Measurements from ENCODE around the gene TGFB1. TPM values are rescaled to one million over a fixed set of nuclear protein-coding genes. Genes with fewer than 3 reads are reported as not detected.

The TGFB1 gene
- total and polyA plus RNA-seq, 7 experiments from 2014 or later: 31.4 to 322 (median 97.4) TPM

DNA sequence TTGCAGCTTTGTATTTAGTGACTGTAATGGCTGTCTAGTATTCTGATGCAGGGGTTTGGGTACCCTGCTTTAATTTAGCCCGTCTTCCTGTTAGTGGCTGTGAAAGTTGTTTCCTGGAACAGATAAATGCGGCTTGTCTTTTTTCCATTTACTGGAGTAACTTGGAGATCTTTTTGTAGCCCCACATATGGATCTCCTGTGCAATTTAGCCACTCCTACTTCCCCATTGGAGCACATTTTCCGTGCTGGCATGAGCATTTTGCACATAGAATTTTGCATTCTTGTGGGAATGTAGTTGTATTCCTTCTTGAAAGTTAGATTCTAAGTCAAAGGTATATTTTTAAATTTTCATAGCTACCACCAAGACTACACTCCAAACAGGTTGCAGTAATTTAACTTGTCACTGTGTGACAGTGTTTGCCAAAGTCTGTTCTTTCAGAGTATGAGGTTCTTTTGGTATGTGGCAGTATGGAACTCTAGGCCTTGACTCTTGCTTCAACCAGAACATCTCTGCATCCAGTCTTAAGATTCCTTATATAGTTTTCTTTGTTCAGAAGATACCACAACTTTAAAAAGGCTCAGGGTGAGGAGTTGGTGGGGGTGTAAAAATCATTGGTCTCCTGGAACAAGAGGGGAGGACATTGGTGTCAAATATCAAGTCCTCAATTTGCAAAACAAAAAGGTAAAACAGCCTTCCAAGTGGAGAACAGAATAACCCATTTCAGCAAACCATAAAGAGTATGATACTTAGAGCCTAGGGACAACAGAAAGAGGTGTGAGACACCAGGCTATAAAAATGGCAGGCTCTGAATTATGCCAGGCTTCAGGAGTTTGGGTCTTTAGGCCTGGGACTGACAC is 64.8 kb downstream of the TGFB1 start:
- peak overlapping the region in 6 of 9 donors; percentile 8 to 61 (median 48) for H3K27ac Mint-ChIP-seq
- Histone ChIP-seq H3K4me3 (ENCODE audit: low read length) (no peak overlapping the region), H3K4me1 (ENCODE audit: control insufficient read depth in 2 of 2, insufficient read depth in 2 of 2, low read length in 2 of 2) (peaks cover 0 to 5% of the 10 kb centered on the region in 2 donors), H3K27me3 (ENCODE audit: control insufficient read depth in 2 of 2, insufficient read depth in 2 of 2, low read length in 2 of 2) (no peaks in the 10 kb centered on the region), H3K36me3 (ENCODE audit: control insufficient read depth in 2 of 3, insufficient read depth in 3 of 3, low read length in 3 of 3) (peaks cover 22 to 87% (median 42%) of the 10 kb centered on the region in 3 experiments), H3K9me3 (ENCODE audit: control insufficient read depth in 2 of 3, low read length in 3 of 3) (no peaks in the 10 kb centered on the region), H3K27ac (ENCODE audit: low read depth, low read length) (no peak overlapping the region)
- no peaks in the 10 kb centered on the region for H3K9me3 Mint-ChIP-seq
- DNase-seq: no peak
- H3K27me3 Mint-ChIP-seq: no peaks in the 10 kb centered on the region
- peaks cover 0 to 49% (median 16%) of the 10 kb centered on the region in 5 donors for H3K36me3 Mint-ChIP-seq
- intact Hi-C loops (cut with micrococcal nuclease): loop anchor here in 1 of 2 donors (1.0 kb wide), 1 partner anchor 19 kb away; no protein-coding TSS in a partner anchor
- POLR2A ChIA-PET: interaction anchor here (0.6 to 4.3 kb wide), 4 partner anchors 12 to 24 kb away, joined by 3 to 32 read pairs (median 5); no protein-coding TSS in a partner anchor
- no peak overlapping the region for H3K4me3 Mint-ChIP-seq
- CTCF ChIA-PET: interaction anchor here (0.6 kb wide), 1 partner anchor 84 kb away, joined by 6 read pairs; no protein-coding TSS in a partner anchor
- ATAC-seq: no peak
- H3K4me1 Mint-ChIP-seq: peaks cover 0 to 23% (median 10%) of the 10 kb centered on the region in 7 donors

Other genes with a start within 250 kb of the TGFB1 start
- gene CYP2F1, start 239.5 kb downstream of the TGFB1 start, total RNA-seq: 1 to 10 TPM in 1 of 5 experiments, under 1 TPM in 2, not detected in 2; 0.32 to 1.1 (median 0.96) TPM
- gene CYP2F1, start 239.5 kb downstream of the TGFB1 start, polyA plus RNA-seq: not detected
- gene CYP2S1, start 160.7 kb downstream of the TGFB1 start, total RNA-seq: 1 to 10 TPM in 2 of 5 experiments, under 1 TPM in 3; 0.24 to 4.1 (median 0.74) TPM
- not detected for gene CYP2S1, start 160.7 kb downstream of the TGFB1 start, polyA plus RNA-seq
- gene AXL, start 134.7 kb downstream of the TGFB1 start, total RNA-seq: under 1 TPM in 4 of 5 experiments, not detected in 1; 0.12 to 0.54 (median 0.35) TPM
- gene AXL, start 134.7 kb downstream of the TGFB1 start, polyA plus RNA-seq: under 1 TPM; 0.16 to 0.19 TPM
- 100 to 1,000 TPM; 253 to 319 (median 280) TPM for gene HNRNPUL1, start 89.5 kb downstream of the TGFB1 start, total RNA-seq
- 10 to 100 TPM; 51.4 to 81.6 TPM for gene HNRNPUL1, start 89.5 kb downstream of the TGFB1 start, polyA plus RNA-seq
- gene CCDC97, start 43.8 kb downstream of the TGFB1 start, total RNA-seq: 10 to 100 TPM; 35.9 to 56.5 (median 49.1) TPM
- 10 to 100 TPM; 22.3 to 27.6 TPM for gene CCDC97, start 43.8 kb downstream of the TGFB1 start, polyA plus RNA-seq
- 10 to 100 TPM; 11.6 to 38.9 (median 12.5) TPM for gene B9D2, start 10.2 kb upstream of the TGFB1 start, total RNA-seq
- 10 to 100 TPM; 18.0 to 20.5 TPM for gene B9D2, start 10.2 kb upstream of the TGFB1 start, polyA plus RNA-seq
- 10 to 100 TPM in 4 of 5 experiments, 1 to 10 TPM in 1; 8.2 to 18.1 (median 16.0) TPM for gene TMEM91, start 22.6 kb upstream of the TGFB1 start, total RNA-seq
- gene TMEM91, start 22.6 kb upstream of the TGFB1 start, polyA plus RNA-seq: 1 to 10 TPM; 5.2 to 8.6 TPM
- 10 to 100 TPM; 15.0 to 37.5 (median 20.6) TPM for gene EXOSC5, start 43.4 kb upstream of the TGFB1 start, total RNA-seq
- gene EXOSC5, start 43.4 kb upstream of the TGFB1 start, polyA plus RNA-seq: 10 to 100 TPM; 76.0 to 84.8 TPM
- gene BCKDHA, start 43.9 kb upstream of the TGFB1 start, total RNA-seq: 10 to 100 TPM; 19.4 to 25.0 (median 20.5) TPM
- 10 to 100 TPM; 45.1 to 55.9 TPM for gene BCKDHA, start 43.9 kb upstream of the TGFB1 start, polyA plus RNA-seq
- 1 to 10 TPM in 3 of 5 experiments, under 1 TPM in 2; 0.32 to 5.3 (median 1.1) TPM for gene B3GNT8, start 73.5 kb upstream of the TGFB1 start, total RNA-seq
- gene B3GNT8, start 73.5 kb upstream of the TGFB1 start, polyA plus RNA-seq: under 1 TPM; 0.19 to 0.37 TPM
- 10 to 100 TPM; 22.2 to 44.4 (median 26.2) TPM for gene DMAC2, start 86.0 kb upstream of the TGFB1 start, total RNA-seq
- 10 to 100 TPM; 53.2 to 53.7 TPM for gene DMAC2, start 86.0 kb upstream of the TGFB1 start, polyA plus RNA-seq
- gene ERICH4, start 89.2 kb upstream of the TGFB1 start, total RNA-seq: not detected
- not detected for gene ERICH4, start 89.2 kb upstream of the TGFB1 start, polyA plus RNA-seq
- gene CEACAM21, start 222.2 kb upstream of the TGFB1 start, total RNA-seq: 10 to 100 TPM; 40.1 to 64.5 (median 50.0) TPM
- gene CEACAM21, start 222.2 kb upstream of the TGFB1 start, polyA plus RNA-seq: 10 to 100 TPM; 27.7 to 43.6 TPM